Osteocyte (in vitro differentiated cells): ENCODE data around the gene STON2. TPM values are rescaled to one million over a fixed set of nuclear protein-coding genes. Genes with fewer than 3 reads are reported as not detected.

Source experiments
- DNase-seq: peaks from one replicate; pipeline ENCODE4 v3.0.0; 2021; ENCODE audit warnings: mixed read lengths; ENCODE audit not compliant: unreplicated experiment; ENCODE audit errors: extremely low spot score
- H3K27ac Mint-ChIP-seq: one replicate; pipeline ENCODE4 v1.8.0; 2021; ENCODE audit warnings: mild to moderate bottlenecking, mixed read lengths; ENCODE audit not compliant: unreplicated experiment
- H3K27me3 Mint-ChIP-seq: one replicate; pipeline ENCODE4 v1.8.0; 2021; ENCODE audit warnings: mixed read lengths; ENCODE audit not compliant: unreplicated experiment
- H3K36me3 Mint-ChIP-seq: one replicate; pipeline ENCODE4 v1.8.0; 2021; ENCODE audit warnings: mixed read lengths; ENCODE audit not compliant: unreplicated experiment
- H3K4me1 Mint-ChIP-seq: one replicate; pipeline ENCODE4 v1.8.0; 2021; ENCODE audit warnings: mixed read lengths; ENCODE audit not compliant: unreplicated experiment
- H3K4me3 Mint-ChIP-seq: one replicate; pipeline ENCODE4 v1.8.0; 2021; ENCODE audit warnings: mild to moderate bottlenecking, moderate library complexity, mixed read lengths; ENCODE audit not compliant: unreplicated experiment
- H3K9me3 Mint-ChIP-seq: one replicate; pipeline ENCODE4 v1.8.0; 2021; ENCODE audit warnings: mixed read lengths; ENCODE audit not compliant: unreplicated experiment
- total RNA-seq: library from RNA; stranded (reverse); gene quantifications from 2 replicates; pipeline ENCODE4 v1.2.1, GENCODE V29; 2021
- TF ChIP-seq, protein P1 (sequence below): fragments of 200-600 bp; sonication (generic); IDR thresholded peaks from 2 replicates; pipeline ENCODE4 v1.5.0; 2021; ENCODE audit warnings: antibody characterized with exemption, mild to moderate bottlenecking, moderate library complexity

Gene STON2
- total RNA-seq, 1 donor from 2014 or later: not detected

DNA sequence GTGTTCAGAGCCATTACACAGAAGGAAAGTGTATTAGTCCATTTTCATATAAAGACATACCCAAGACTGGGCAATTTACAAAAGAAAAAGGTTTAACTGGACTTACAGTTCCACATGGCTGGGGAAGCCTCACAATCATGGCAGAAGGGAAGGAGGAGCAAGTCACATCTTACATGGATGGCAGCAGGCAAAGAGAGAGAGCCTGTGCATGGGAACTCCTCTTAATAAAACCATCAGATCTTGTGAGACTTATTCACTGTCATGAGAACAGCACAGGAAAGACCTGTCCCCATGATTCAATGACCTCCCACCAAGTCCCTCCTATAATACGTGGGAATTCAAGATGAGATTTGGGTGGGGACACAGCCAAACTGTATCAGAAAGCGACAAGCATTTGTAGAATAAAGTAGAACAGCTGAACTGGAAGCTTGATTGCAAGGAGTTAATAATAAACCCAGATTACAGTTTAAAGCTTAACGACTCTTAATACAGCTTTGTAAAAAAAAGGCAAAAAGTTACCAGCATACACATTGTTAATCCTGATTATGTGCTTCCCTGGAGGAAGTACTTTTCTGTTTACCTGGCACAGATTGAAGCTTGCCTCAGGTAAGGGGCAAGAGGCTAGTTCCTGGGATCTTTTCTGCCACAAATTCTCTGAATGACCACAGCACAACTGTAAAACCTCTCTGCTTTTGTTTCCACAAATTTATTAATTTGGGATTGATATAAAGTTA lies 18.1 kb upstream of the STON2 start:
- no peak overlapping the region for H3K27ac Mint-ChIP-seq
- H3K36me3 Mint-ChIP-seq: no peaks in the 10 kb centered on the region
- no peak for DNase-seq
- no peaks in the 10 kb centered on the region for H3K4me1 Mint-ChIP-seq
- H3K27me3 Mint-ChIP-seq: no peaks in the 10 kb centered on the region
- TF ChIP-seq, protein P1, sequence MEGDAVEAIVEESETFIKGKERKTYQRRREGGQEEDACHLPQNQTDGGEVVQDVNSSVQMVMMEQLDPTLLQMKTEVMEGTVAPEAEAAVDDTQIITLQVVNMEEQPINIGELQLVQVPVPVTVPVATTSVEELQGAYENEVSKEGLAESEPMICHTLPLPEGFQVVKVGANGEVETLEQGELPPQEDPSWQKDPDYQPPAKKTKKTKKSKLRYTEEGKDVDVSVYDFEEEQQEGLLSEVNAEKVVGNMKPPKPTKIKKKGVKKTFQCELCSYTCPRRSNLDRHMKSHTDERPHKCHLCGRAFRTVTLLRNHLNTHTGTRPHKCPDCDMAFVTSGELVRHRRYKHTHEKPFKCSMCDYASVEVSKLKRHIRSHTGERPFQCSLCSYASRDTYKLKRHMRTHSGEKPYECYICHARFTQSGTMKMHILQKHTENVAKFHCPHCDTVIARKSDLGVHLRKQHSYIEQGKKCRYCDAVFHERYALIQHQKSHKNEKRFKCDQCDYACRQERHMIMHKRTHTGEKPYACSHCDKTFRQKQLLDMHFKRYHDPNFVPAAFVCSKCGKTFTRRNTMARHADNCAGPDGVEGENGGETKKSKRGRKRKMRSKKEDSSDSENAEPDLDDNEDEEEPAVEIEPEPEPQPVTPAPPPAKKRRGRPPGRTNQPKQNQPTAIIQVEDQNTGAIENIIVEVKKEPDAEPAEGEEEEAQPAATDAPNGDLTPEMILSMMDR: no peak
- peaks cover 8% of the 10 kb centered on the region for H3K9me3 Mint-ChIP-seq
- H3K4me3 Mint-ChIP-seq: no peak overlapping the region

DNA sequence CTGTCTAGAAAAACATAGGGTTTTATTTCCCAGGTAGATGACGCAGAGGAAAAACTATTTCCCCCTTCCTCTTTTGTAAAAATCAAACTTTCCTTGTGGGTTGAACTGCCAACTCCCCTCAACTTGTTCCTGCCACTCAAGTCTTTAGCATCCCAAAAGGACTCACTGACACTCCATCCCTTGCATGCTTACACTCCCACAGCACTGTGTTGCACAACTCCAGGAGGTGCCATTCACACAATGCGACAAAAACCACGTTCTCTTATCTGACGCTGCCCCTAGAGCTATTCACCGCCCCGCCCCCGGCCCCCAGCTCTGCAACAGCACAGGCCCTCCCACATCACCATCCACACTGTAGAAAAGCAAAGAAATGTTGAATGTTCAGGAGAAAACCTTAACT lies 16.9 kb upstream of the STON2 start:
- H3K4me3 Mint-ChIP-seq: no peak overlapping the region
- no peaks in the 10 kb centered on the region for H3K4me1 Mint-ChIP-seq

DNA sequence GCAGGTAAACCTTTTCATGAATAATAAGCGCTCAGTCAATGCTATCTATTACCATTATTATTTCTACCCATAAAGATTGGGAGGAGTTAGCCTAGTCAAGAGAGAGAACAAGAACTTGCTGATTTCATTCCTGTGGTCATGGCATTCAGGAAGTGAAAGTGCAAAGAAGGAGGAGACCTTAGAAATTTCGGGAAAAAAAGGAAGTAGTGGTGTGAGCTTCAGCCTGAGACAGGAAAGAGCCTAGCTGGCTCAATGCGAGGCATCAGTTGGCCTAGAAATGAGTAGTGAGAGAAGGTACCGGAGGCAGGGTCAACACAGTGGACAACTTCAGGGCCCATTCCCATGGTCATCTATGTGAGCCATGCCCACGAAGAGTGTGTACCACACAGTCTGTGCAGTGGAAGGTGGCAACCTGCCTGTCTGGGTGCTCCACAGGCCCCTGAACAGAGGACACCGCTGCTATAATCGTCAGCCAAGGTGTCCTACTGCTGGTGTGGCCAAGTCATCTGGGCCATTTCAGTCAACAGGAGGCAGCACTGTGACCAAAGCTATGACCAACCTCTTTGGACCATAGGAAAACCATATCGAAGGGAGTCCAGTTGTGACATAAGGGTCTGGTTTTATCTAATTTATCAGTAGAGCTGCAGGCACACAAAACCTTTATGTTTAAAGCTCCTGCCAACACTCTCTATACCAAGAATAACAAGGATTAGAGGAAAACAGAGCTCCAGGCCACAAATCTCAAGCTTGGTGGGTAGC lies 16.2 kb upstream of the STON2 start:
- H3K27ac Mint-ChIP-seq: no peak overlapping the region
- no peaks in the 10 kb centered on the region for H3K36me3 Mint-ChIP-seq
- no peak for DNase-seq
- H3K27me3 Mint-ChIP-seq: no peaks in the 10 kb centered on the region
- no peaks in the 10 kb centered on the region for H3K4me1 Mint-ChIP-seq
- H3K4me3 Mint-ChIP-seq: no peak overlapping the region
- H3K9me3 Mint-ChIP-seq: peaks cover 7% of the 10 kb centered on the region
- TF ChIP-seq, protein P1: no peak

More for the DNA sequence above, 16.9 kb upstream of the STON2 start:
- TF ChIP-seq, protein P1: no peak
- Mint-ChIP-seq H3K36me3 (no peaks in the 10 kb centered on the region), H3K9me3 (peaks cover 8% of the 10 kb centered on the region), H3K27ac (no peak overlapping the region), H3K27me3 (no peaks in the 10 kb centered on the region)
- DNase-seq: no peak

DNA sequence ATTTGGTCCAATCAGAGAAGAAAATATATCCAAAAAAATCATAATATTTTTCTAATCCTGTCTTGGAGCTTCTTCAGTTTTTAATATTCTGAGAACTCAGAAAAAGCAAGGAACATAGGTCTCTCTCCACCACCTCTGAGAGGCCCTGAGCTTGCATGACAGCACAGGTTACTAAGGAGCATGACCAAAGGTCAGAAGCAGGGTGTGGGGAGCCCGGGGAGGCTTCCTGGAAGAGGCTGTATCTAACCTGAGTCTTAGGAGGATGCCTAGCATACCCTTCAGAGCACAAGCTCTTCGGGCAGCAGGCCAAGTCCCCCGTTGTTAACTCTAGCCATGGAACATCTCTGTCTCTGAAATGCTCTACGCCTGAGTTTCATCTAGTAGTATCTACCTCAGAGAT lies 15.7 kb upstream of the STON2 start:
- Mint-ChIP-seq H3K9me3 (peaks cover 5% of the 10 kb centered on the region), H3K4me1 (no peaks in the 10 kb centered on the region), H3K27me3 (no peaks in the 10 kb centered on the region), H3K36me3 (no peaks in the 10 kb centered on the region), H3K4me3 (no peak overlapping the region), H3K27ac (no peak overlapping the region)
- DNase-seq: no peak
- TF ChIP-seq, protein P1: no peak

DNA sequence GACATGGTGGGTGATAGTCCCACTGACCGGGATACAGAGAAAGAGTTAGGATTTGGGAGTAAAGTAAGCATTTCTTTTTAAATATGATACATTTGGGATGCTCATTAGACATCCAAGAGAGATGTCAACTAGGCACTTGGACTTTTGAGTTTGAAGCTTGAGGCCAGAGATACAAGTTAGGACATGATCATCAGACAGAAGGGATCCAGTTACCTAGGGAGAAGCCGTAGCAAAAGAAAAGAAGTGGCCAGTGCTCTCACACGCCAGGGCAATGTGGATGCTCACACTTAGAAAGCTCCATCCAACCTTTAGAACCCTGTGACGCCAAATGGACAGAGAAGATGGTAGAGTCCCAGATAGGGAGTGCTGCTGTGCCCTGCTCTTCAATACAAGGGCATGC lies 14.0 kb upstream of the STON2 start:
- H3K27ac Mint-ChIP-seq: no peak overlapping the region
- H3K4me3 Mint-ChIP-seq: no peak overlapping the region
- H3K9me3 Mint-ChIP-seq: peaks cover 5% of the 10 kb centered on the region
- no peak for DNase-seq
- H3K27me3 Mint-ChIP-seq: no peaks in the 10 kb centered on the region
- TF ChIP-seq, protein P1: no peak
- no peaks in the 10 kb centered on the region for H3K4me1 Mint-ChIP-seq
- no peaks in the 10 kb centered on the region for H3K36me3 Mint-ChIP-seq
